GM10248 (cell line): Measurements from ENCODE around the gene TRAPPC10.

ENCODE experiments used
- CTCF ChIA-PET: fragments of 300-600 bp; sonication (Branson Sonifier 250); formaldehyde crosslinking; extraction: SDS; loops from one replicate; lab custom pipeline; 2021; ENCODE audit warnings: antibody characterized with exemption; lab: Yijun Ruan, JAX
- POLR2A ChIA-PET: fragments of 350-650 bp; sonication (Branson Sonifier 250); formaldehyde crosslinking; extraction: SDS; loops from one replicate; lab custom pipeline; 2020; ENCODE audit warnings: antibody characterized with exemption; lab: Yijun Ruan, JAX
- DNase-seq: peaks from one replicate; pipeline ENCODE4 v3.0.0; 2012; ENCODE audit errors: extremely low spot score
- CTCF ChIP-seq: IDR thresholded peaks from 2 replicates; pipeline ENCODE4 v1.5.1; 2012; ENCODE audit warnings: mild to moderate bottlenecking, low read depth; ENCODE audit errors: extremely low read depth, missing control alignments, control extremely low read depth

Gene TRAPPC10

DNA sequence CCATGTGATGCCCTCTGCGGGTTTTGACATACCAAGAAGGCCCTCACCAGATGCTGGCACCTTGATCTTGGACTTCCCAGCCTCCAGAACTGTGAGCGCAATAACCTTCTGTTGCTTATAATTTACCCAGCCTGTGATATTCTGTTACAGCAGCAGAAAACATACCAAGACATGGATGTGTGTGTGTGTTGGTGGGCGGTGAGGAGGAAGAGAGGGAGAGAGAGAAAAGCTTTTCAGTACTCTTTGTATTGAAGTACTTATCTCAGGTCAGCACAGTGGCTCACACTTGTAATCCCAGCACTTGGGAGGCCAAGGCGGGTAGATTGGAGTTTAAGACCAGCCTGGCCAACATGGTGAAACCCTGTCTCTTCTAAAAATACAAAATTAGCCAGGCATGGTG lies 23.1 kb downstream of the TRAPPC10 start:
- no peak for TF ChIP-seq CTCF
- CTCF ChIA-PET: interaction anchor here (1.0 kb wide), 1 partner anchor 11 kb away, joined by 3 read pairs; no protein-coding TSS in a partner anchor
- POLR2A ChIA-PET: no interaction called here
- DNase-seq: no peak

GRCh38 chr21:44038063-44038462 lies 26.0 kb downstream of the TRAPPC10 start:
- no peak for DNase-seq
- CTCF ChIA-PET: interaction anchor here (0.8 to 1.5 kb wide), 5 partner anchors 11 to 227 kb away, joined by 3 to 5 read pairs (median 4); no protein-coding TSS in a partner anchor
- POLR2A ChIA-PET: interaction anchor here (0.5 kb wide), 1 partner anchor 20 kb away, joined by 5 read pairs; no protein-coding TSS in a partner anchor
- TF ChIP-seq CTCF: no peak

DNA sequence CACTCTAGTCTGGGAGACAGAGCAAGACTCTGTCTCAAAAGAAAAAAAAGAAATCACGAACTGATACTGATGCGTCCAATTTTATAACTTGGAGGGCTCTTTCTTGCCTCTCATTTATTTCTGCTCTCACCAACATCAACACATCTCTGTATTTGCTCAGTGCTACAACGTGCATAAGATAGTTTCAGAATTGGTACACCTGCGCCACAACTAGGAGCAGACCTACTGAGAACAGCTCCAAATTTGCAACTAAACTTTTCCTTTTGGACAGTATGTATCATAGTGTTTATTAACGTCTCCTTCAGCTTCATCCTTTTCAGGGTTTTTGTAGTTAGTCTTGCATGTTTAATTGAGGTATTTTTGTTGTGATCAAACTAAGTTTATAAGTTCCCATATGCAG lies 27.7 kb downstream of the TRAPPC10 start:
- ChIA-PET POLR2A (no interaction called here), CTCF (interaction anchor here (0.9 to 1.1 kb wide), 3 partner anchors 8 to 26 kb away, joined by 3 to 4 read pairs (median 3); no protein-coding TSS in a partner anchor)
- no peak for DNase-seq
- TF ChIP-seq CTCF: no peak

GRCh38 chr21:44043613-44044012 lies 31.5 kb downstream of the TRAPPC10 start:
- no peak for TF ChIP-seq CTCF
- ChIA-PET CTCF (interaction anchor here (1.2 kb wide), 1 partner anchor 19 kb away, joined by 3 read pairs; no protein-coding TSS in a partner anchor), POLR2A (no interaction called here)
- DNase-seq: no peak

DNA sequence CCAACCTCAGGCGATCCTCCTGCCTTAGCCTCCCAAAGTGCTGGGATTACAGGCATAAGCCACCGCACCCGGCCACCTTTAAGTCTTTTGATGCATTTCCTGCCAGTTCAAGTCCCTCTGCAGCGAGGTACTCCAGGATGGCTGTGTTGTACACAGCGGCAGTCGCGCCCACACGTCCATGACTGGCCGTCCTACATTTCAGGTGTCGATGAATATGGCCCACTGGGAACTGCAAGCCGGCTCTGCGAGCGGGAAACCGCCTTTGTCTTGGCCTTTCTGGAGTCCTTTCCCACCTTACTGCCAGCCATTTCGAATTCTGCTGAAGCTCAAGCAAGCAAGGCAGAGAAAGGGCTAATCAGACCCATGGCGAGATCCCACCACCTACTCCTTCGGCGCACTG lies 34.6 kb downstream of the TRAPPC10 start:
- no peak for DNase-seq
- TF ChIP-seq CTCF: no peak
- POLR2A ChIA-PET: no interaction called here
- CTCF ChIA-PET: no interaction called here

GRCh38 chr21:44047996-44048560 lies 36.0 kb downstream of the TRAPPC10 start:
- no peak for TF ChIP-seq CTCF
- CTCF ChIA-PET: interaction anchor here (0.6 to 1.5 kb wide), 4 partner anchors 9 to 26 kb away, joined by 3 to 5 read pairs (median 4); no protein-coding TSS in a partner anchor
- DNase-seq: no peak
- POLR2A ChIA-PET: no interaction called here
